HG03469 (cell line): ENCODE measurements around the gene PTPRN2.

Experiments
- ATAC-seq: cut with Tn5 transposase; IDR thresholded peaks from one replicate; pipeline ENCODE4 v1.9.1; 2021; ENCODE audit warnings: mild to moderate bottlenecking, moderate library complexity, moderate number of reproducible peaks; ENCODE audit not compliant: unreplicated experiment

The PTPRN2 gene

DNA sequence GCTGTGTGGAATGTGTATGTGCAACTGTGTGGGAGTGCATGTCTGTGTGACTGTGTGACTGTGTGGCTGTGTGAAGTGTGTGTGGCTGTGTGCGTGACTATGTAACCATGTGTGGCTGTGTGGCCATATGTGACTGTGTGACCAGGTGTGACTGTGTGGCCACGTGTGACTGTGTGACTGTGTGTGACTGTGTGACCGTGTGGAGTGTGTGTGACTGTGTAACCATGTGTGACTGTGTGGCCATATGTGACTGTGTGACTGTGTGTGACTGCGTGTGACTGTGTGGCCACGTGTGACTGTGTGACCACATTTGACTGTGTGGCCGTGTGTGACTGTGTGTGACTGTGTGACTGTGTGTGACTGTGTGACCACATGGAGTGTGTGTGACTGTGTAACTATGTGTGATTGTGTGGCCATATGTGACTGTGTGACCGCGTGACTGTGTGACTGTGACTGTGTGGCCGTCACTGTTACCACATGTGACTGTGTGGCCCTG, 747.9 kb downstream of the PTPRN2 start:
- no peak for ATAC-seq

DNA sequence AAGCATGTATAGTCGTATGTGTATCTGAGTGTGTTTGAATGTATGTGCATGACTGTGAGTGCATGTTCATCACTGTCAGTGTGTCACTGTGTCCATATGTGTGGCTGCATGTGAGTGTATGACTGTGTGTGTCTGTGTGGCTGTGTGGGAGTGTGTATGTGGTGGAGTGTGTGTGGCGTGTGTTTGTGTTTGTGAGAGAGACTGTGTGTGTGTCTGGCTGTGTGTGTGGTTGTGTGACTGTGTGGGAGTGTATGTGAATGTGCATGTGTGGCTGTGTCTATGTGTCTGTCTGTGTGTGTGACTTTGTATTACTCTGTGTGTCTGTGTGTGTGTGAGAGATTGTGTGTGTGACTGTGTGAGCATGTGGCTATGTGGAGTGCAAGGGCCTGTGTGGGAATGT, 748.4 kb downstream of the PTPRN2 start:
- no peak for ATAC-seq

DNA sequence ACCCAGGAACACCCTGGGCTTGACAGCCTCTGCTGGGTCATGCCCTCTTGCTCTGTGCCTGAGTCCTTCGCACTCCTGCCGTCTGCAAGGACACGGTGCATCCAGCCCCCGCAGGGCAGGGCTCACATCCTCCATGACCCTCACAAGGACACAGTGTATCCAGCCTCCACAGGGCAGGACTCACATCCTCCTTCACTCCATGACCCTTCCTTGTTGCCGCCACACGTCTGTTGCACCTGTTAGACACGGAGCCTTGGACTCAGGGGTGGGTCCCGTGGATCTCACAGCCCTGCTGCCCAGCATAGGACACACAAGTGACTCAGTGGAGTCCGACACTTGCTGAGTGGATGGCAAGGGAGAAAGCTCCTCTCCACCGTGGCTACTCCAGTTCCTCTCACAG, 750.1 kb downstream of the PTPRN2 start:
- no peak for ATAC-seq

DNA sequence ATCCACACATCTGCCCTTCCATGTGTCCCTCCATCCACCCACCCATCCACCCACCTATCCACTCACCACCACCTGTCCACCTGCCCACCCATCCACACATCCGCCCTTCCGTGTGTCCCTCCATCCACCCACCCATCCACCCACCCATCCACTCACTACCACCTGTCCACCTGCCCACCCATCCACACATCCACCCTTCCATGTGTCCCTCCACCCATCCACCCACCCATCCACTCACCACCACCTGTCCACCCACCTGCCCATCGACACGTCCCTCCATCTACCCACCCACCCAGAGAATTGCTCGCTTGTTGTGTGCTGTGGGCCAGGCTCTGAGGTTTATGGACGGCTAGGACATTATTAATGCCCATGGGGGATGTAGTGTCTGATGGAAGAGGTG, 750.6 kb downstream of the PTPRN2 start:
- ATAC-seq: no peak

DNA sequence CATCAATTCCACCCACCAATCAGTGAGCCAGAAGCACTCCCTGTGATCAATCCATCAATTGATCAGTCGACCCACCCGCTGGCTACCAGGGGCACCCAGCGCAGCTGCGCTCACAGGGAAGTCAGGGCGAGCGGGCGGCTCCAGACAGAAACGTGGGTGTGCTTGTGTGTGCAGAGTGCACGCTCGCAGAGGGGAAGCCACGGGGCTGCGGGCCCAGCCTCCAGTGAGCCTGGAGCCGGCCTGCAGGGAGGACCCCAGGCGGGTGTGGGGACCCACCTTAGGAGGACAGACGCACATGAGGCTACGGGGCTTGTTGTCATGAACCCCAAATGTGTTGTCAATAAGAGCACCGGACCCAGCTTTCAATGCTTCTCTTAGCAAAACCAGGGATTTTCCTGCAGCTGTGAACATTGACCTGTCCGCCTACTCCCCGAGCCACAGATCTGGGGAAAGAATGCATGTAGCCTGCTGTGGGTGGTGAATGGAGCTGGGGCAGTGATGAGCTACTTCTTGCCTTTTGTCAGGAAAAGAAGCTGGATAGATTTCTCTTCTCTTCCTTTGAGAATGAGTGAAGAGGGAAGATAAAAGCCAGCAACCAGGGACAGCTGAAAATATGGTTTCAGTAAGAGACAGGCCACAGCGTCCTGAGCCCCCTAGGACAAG, 753.0 kb downstream of the PTPRN2 start:
- no peak for ATAC-seq

DNA sequence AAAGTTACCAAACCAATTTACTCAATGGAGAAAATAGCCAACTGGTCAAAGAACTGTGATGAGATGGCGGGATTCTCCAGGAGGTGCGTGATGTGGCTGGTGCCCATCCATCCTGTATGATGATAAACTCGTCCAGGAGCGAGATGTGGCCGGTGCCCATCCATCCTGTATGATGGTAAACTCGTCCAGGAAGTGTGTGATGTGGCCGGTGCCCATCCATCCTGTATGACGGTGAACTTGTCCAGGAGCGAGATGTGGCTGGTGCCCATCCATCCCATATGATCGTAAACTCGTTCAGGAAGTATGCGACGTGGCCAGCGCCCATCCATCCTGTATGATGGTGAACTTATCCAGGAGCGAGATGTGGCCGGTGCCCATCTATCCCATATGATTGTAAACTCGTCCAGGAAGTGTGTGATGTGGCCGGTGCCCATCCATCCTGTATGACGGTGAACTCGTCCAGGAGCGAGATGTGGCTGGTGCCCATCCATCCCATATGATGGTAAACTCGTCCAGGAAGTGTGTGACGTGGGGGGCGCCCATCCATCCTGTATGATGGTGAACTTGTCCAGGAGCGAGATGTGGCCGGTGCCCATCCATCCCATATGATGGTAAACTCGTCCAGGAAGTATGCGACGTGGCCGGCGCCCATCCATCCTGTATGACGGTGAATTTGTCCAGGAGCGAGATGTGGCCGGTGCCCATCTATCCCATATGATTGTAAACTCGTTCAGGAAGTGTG, 754.6 kb downstream of the PTPRN2 start:
- no peak for ATAC-seq

DNA sequence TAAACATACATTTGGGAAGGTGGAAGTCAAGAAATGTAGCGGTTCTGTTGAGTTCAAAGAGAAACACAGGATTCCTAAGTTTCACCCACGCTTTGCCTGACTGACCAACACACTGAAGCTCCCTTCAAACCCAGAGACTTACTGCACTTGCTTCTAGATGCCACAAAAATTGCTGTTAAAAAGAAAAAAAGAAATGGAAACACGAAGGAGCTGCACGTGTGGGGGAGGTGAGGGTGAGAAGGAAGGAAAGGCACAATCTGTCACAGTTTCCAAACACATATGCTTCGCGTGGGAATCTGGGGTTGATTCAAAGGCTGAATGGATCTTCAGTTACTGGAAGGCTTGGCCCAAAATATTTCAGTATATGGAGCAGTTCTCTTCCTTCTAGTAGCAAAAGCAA, 755.2 kb downstream of the PTPRN2 start:
- ATAC-seq: no peak

DNA sequence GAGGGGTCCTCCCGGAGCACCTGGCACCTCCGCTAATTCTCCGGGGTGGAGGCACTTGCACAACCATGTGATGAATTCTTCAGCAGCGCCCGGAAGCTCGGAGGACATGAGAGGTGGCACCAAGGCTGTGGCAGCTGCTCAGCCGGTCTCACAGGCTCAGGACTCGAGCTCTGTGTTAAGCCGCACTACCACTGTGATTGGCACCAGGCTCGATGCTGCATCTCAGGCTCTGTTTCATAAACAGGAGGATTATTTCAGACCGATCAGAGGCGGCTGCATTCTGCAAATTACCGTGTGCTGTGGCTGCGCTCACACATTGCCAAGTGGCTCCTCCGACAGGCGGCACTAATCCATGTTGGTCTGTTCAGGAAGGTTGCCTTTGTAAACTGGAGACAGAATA, 755.6 kb downstream of the PTPRN2 start:
- no peak for ATAC-seq

DNA sequence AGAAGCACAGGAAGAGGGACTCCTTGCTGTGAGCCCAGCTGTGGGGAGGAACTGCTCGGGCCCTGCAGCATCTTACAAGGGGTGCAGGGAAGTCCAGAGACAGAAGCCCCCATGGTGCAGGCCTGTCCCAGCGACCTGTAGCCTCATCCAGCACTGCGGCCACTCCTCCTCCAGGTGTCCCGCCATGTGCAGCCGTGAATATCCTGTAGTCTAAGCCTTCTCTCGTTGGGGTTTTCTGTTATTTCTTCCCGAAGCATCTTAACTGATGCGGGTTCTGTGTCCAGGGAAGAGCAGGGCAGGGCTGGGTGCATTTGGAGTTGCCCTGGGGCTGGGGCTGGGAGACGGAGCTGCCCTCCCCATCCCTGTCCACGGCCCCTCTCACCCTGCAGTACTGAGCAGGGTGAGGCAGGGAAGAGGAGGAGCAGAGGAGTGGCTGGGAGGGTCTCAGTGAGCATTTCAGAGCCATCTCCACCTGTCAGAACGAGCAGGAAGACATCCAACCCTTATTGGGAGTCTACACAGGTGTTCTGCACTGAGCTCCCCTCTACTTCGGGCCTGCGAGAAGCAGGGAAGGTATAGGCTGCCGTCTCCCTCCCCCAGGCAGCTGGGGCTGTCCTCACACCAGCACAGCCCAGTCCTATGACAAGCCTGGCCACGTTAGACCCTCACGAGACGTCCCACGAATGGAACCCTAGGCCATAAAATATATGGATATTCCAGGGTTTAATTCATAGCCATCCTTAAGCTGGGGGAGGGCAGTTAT, 756.3 kb downstream of the PTPRN2 start:
- ATAC-seq: no peak

DNA sequence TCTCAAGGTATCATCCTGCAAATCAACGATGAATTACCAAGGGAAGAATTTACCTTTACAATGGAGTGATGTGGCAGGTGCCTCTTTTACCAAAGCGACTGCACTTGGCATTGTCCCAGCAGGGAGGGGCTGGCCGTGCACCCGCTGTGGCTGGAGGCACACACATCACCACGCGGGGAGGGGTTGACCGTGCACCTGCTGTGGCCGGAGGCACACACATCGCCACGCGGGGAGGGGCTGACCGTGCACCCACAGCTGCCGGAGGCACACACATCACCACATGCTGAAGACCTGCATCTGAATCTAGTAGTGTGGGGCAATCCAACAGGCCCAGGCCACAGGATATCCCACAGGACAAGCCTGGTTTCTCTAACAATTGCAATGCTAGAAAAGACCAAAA, 757.3 kb downstream of the PTPRN2 start:
- no peak for ATAC-seq

DNA sequence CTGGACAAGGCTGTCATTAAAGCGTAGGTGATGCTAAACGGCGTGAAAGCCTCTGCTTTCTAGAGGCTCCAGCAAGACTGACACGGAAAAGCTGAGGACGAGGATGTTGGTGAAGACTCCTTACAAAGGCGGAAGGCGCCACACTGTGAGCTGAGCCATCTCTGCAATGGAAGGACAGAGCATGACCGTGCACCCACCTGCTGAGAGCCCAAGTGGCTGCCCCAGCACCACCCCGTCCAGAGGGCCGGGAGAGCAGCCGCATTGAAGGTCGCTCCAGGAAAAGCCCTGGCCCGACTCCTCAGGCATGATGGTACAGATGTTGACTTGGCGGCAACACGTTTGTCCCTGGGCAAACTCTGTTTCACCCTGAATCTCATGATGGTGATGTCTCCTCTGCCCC, 758.1 kb downstream of the PTPRN2 start:
- no peak for ATAC-seq

DNA sequence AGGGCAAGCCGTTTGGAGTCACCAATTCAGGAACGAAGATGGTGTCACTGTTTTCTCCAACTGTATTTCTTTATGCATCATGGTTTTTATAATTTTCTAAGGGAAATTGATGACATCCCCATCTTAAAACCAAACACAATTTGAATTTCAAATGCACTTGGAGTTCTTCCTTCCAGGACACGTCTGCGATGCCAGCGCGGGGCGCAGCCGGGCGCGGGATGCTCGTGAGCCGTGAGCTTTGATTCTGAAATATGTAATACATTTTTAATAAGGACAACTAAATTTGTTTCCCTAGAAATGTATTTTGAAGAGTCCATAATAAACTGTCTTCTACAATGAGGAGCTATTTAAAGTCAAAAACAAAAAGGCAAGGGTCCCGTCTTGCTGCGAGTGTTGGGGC, 758.7 kb downstream of the PTPRN2 start:
- ATAC-seq: no peak

DNA sequence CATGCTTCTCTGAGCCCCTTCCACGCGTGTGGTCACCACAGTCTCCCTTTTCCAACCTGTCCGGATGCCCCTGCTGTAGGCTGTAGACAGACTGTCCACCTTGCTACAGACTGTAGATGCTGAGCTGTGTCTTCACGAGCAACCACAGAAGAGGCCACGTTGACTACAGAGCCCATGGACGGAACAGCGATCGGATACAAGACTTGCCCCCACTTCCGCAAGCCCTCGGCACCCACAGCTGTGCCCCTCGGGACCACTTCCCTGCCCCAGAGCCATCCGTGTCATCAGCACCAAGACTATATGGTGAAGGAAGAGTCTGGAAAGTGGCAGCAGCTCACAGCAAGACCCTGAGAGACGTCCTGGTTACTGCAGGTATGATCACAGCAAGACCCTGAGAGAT, 759.4 kb downstream of the PTPRN2 start:
- no peak for ATAC-seq

DNA sequence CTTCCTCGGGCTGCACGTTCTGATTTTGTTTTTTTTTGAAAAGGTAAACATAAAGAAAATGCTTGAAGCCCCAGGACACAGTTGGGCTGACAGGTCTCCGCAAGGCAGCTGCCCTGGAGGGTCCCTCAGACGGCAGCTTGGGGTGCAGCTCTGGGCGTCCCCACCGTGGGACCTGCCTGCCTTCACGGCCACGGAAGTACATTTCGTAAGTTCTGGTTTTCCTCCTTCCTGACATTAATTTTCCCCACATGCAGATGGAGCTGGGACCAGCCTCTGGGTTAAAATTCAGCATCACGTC, 759.8 kb downstream of the PTPRN2 start:
- no peak for ATAC-seq

DNA sequence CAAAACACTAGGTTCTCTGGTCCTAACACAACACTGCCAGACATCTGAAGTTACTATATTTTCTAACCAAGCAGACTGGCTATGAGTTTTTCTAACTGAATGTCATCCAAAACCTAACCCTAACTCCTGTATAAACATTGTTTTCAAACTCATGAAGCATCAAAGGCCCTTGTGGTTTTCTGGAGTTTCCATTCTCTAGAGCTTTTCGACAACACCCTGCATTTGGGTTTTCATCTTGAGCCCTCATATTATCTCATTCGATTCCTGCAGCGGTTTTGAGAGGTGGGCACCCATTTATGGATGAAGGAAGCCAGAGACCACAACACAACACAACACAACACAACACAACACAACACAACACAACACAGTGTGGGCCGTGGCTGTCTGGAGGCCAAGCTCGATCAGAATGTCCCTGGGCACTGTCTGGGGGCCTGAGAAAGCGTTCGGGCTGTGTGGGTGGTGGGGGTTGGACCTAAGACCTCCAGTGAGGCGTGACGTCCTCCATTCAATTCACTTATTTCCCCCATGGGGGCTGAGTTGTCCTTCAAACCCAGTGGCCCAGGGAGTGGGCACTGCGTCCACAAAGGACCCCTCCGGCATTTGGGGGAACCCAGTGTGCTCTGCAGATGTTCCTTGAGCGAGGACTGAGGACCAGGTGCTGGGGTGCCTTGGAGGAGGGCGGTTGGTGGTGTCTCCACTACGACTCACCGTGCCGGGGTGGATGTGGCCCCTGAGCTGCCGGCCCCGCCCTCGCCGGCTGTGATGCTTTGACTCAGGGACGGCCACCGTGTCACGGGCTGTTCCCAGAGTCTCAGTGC, 760.4 kb downstream of the PTPRN2 start:
- no peak for ATAC-seq

DNA sequence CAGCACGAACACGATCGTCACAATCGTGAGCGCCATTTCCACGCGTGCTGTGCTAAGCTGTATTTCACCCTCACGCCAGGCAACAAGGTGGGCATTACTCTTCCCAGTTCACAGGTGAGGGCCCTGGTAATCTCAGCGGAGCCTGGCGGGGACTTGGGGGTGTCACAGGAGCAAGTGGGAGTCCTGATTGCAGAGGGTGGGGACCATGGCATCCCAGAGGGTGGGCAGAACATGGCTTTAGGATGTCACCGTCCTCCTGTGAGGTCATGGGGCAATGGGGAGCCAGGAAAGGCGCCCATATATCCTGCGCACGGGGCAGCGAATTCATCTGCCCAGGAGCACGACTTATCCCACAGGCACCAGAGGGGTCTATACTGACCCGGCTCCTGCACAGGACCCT, 761.1 kb downstream of the PTPRN2 start:
- ATAC-seq: no peak

DNA sequence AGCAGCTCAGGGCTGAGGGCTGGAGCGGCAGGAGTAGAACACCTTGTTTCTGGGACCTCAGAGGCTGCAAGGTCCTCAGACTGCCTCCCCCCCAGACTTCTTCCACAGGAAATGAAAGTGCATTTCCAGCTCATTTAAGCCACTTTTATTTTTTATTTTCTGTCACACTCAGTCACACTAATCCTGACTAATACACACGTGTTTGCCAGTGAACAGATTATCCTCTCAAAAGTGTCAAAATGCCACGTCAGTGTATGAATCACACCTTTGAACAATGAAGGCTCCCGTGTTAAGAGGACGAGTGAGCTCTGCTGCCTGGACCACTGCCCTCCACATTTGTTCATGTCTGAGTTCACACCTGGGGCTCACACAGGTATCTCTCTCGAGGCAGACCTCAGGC, 762.3 kb downstream of the PTPRN2 start:
- ATAC-seq: no peak

DNA sequence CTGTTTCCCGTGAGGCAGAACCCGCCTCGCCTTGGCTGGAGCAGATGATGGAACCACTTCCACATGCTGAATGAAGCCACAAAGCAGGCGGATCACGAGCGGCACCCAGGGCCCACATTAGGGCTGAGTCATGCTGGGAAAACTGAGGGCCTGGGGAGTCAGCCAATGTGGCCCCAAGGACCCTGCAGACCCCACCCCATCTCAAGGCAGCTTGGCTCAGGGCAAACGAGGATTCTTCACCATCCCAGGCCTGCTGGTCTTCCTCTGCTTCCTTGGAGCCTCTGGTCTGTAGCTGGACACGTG, 762.9 kb downstream of the PTPRN2 start:
- no peak for ATAC-seq

DNA sequence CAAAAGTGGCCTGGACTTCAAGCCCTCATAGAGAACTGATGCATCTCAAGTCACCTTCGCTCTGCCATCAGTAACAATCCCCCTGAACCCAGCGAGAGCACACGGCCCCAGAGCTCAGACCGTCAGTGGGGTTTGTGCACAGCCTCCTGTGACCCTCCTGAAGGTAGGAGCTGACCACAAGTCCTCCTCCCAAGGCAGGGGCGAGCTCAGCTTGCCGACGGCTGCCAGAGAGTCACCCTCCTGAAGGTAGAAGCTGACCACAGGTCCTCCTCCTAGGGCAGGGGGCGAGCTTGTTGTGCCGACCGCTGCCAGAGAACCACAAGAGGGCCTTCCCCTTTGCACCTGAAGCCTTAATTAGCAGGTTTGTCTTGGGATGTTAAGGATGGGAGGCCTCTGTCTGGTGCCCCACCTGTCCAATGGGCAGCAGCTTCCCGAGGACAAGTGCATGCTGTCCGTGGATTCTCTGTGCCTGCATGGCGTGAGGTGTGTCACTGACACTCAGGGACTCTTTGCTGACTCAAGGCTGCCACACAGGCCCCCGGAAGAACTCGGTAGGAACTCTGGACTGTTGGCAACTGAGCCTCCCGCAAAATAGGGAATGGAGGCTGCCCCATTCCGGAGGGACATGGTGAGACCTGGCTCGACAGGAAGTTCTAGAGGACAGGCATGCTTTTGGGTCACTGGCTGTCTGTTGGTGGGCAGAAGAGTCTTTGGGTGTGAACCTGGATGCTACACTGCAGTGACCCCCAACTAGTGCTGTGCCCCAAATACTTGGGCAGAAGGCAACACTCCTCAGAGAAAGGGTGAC, 763.4 kb downstream of the PTPRN2 start:
- ATAC-seq: no peak

DNA sequence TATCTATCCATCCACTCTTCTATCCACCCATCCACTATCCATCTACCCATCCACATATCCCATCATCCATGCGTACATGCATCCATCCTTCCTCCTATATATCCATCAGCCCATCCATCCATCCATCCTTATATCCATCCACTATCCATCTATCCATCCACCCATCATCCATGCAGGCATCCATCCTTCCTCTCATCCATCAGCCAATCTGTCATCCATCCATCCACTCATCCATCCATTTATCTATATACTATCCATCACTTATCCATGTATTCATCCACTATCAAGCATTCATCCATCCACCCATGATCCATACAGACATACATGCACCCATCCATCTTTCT, 765.0 kb downstream of the PTPRN2 start:
- no peak for ATAC-seq
